AG04449 (cell line): ENCODE data around the gene NPTN.

Source experiments
- CTCF ChIA-PET: fragments of 350-600 bp; formaldehyde crosslinking; extraction: SDS; loops from one replicate; lab custom pipeline; 2021; ENCODE audit warnings: antibody characterized with exemption; lab: Yijun Ruan, JAX
- POLR2A ChIA-PET: fragments of 400-600, 350-600 bp; formaldehyde crosslinking; extraction: SDS; loops from one replicate; lab custom pipeline; 2020; ENCODE audit warnings: antibody characterized with exemption, inconsistent platforms; lab: Yijun Ruan, JAX
- DNase-seq: peaks from one replicate; pipeline ENCODE4 v3.0.0-alpha.2; 2010; ENCODE audit warnings: low read depth, low spot score
- H3K4me3 ChIP-seq: 2 replicates; pipeline ENCODE4 v1.5.1; 2011; ENCODE audit warnings: low read depth, mild to moderate bottlenecking, control low read depth, low read length
- CTCF ChIP-seq: IDR thresholded peaks from one replicate; pipeline ENCODE4 v1.5.1; 2011; ENCODE audit warnings: mild to moderate bottlenecking, moderate library complexity, low read length, control low read depth, inconsistent platforms; ENCODE audit not compliant: insufficient read depth; ENCODE audit errors: missing control alignments

The NPTN gene

GRCh38 chr15:73624530-73624929 is 8.7 kb downstream of the NPTN start:
- CTCF ChIA-PET = interaction anchor here (0.8 to 6.7 kb wide), 5 partner anchors 11 to 81 kb away, joined by 3 to 53 read pairs (median 6); no protein-coding TSS in a partner anchor
- no peak for DNase-seq
- POLR2A ChIA-PET = interaction anchor here (1.6 kb wide), 1 partner anchor 8 kb away, joined by 6 read pairs; no protein-coding TSS in a partner anchor
- H3K4me3 ChIP-seq = no peak overlapping the region
- TF ChIP-seq CTCF = no peak

- CTCF ChIA-PET = interaction anchor here (1.3 to 3.2 kb wide), 3 partner anchors 11 to 84 kb away, joined by 3 to 30 read pairs (median 7); no protein-coding TSS in a partner anchor
- POLR2A ChIA-PET = interaction anchor here (1.2 kb wide), 1 partner anchor 11 kb away, joined by 3 read pairs; no protein-coding TSS in a partner anchor
- no peak for TF ChIP-seq CTCF
- DNase-seq = no peak
- no peak overlapping the region for H3K4me3 ChIP-seq
These were observed 11.8 kb downstream of the NPTN start for GRCh38 chr15:73621286-73621826.

- no peak for DNase-seq
- CTCF ChIA-PET = interaction anchor here (1.0 to 3.2 kb wide), 4 partner anchors 12 to 85 kb away, joined by 3 to 30 read pairs (median 5); no protein-coding TSS in a partner anchor
- POLR2A ChIA-PET = interaction anchor here (1.1 kb wide), 1 partner anchor 14 kb away, joined by 3 read pairs; no protein-coding TSS in a partner anchor
- TF ChIP-seq CTCF = no peak
- H3K4me3 ChIP-seq = no peak overlapping the region
These were observed 13.1 kb downstream of the NPTN start for GRCh38 chr15:73620078-73620477.

GRCh38 chr15:73617913-73618312 is 15.3 kb downstream of the NPTN start:
- TF ChIP-seq CTCF = no peak
- no peak for DNase-seq
- CTCF ChIA-PET = interaction anchor here (1.1 to 5.8 kb wide), 10 partner anchors 9 to 87 kb away, joined by 3 to 37 read pairs (median 4); partner anchors contain the start of gene NPTN
- POLR2A ChIA-PET = interaction anchor here (0.8 to 2.1 kb wide), 3 partner anchors 9 to 16 kb away, joined by 3 to 9 read pairs (median 8); partner anchors contain the start of gene NPTN
- H3K4me3 ChIP-seq = no peak overlapping the region

GRCh38 chr15:73617301-73617831 is 15.8 kb downstream of the NPTN start:
- no peak overlapping the region for H3K4me3 ChIP-seq
- POLR2A ChIA-PET = interaction anchor here (0.8 to 2.1 kb wide), 3 partner anchors 8 to 16 kb away, joined by 3 to 9 read pairs (median 8); partner anchors contain the start of gene NPTN
- no peak for TF ChIP-seq CTCF
- DNase-seq = no peak
- CTCF ChIA-PET = interaction anchor here (0.8 to 5.8 kb wide), 12 partner anchors 9 to 87 kb away, joined by 3 to 37 read pairs (median 4); partner anchors contain the start of gene NPTN

- CTCF ChIA-PET = interaction anchor here (0.9 to 10.2 kb wide), 7 partner anchors 9 to 95 kb away, joined by 3 to 100 read pairs (median 5); no protein-coding TSS in a partner anchor
- no peak overlapping the region for H3K4me3 ChIP-seq
- DNase-seq = no peak
- POLR2A ChIA-PET = interaction anchor here (1.1 to 3.6 kb wide), 3 partner anchors 9 to 25 kb away, joined by 3 to 20 read pairs (median 4); partner anchors contain the start of gene NPTN
- TF ChIP-seq CTCF = no peak
These were observed 24.2 kb downstream of the NPTN start for GRCh38 chr15:73608941-73609340.
